Liver (tissue), 9 donors: ENCODE measurements around the gene CFAP61. TPM values are rescaled to one million over a fixed set of nuclear protein-coding genes. Genes with fewer than 3 reads are reported as not detected.

Experiments used
- DNase-seq: peaks from one replicate; pipeline ENCODE4 v3.0.0-alpha.2; 2017; ENCODE audit warnings: low spot score
- H3K27ac ChIP-seq, 2 donors: one replicate each; pipeline ENCODE4 v1.7.0; 2013; ENCODE audit warnings: inconsistent platforms in 2 of 2, low read length in 2 of 2, control low read depth in 1 of 2, low read depth in 1 of 2, mild to moderate bottlenecking in 1 of 2
- H3K27me3 ChIP-seq, 4 donors: one replicate each; pipeline versions ENCODE4 v1.6.1 to v1.7.0; 2013; ENCODE audit warnings: low read length in 3 of 4, inconsistent platforms in 1 of 4, mild to moderate bottlenecking in 1 of 4, moderate library complexity in 1 of 4; ENCODE audit not compliant: control insufficient read depth in 4 of 4, insufficient read depth in 4 of 4
- H3K36me3 ChIP-seq, 4 donors: one replicate each; pipeline versions ENCODE4 v1.6.1 to v1.7.0; 2013; ENCODE audit warnings: low read length in 3 of 4, mild to moderate bottlenecking in 3 of 4, low read depth in 1 of 4, moderate library complexity in 1 of 4; ENCODE audit not compliant: control insufficient read depth in 4 of 4, insufficient read depth in 3 of 4
- H3K4me1 ChIP-seq, 4 donors: one replicate each; pipeline versions ENCODE4 v1.6.1 to v1.7.0; 2013; ENCODE audit warnings: low read length in 3 of 4, mild to moderate bottlenecking in 3 of 4, moderate library complexity in 1 of 4; ENCODE audit not compliant: control insufficient read depth in 4 of 4, insufficient read depth in 4 of 4
- H3K4me3 ChIP-seq, 3 donors: one replicate each; pipeline versions ENCODE4 v1.6.1 to v1.7.0; 2013; ENCODE audit warnings: low read length in 3 of 3, control low read depth in 1 of 3, low read depth in 1 of 3, mild to moderate bottlenecking in 1 of 3
- H3K9ac ChIP-seq, 2 donors: one replicate each; pipeline ENCODE4 v1.7.0; 2013; ENCODE audit warnings: low read length in 2 of 2, mild to moderate bottlenecking in 2 of 2, moderate library complexity in 2 of 2, control low read depth in 1 of 2, low read depth in 1 of 2
- H3K9me3 ChIP-seq, 4 donors: one replicate each; pipeline versions ENCODE4 v1.6.1 to v1.7.0; 2013; ENCODE audit warnings: low read length in 3 of 4; ENCODE audit not compliant: control insufficient read depth in 4 of 4
- EGR1 ChIP-seq, 2 donors: IDR thresholded peaks; 2 replicates each; pipeline ENCODE4 v1.6.1; 2016 to 2018; ENCODE audit warnings: antibody characterized with exemption in 2 of 2, low read depth in 2 of 2
- FOXA1 ChIP-seq: IDR thresholded peaks from 2 replicates; pipeline ENCODE4 v1.6.1; 2016; ENCODE audit warnings: antibody characterized with exemption
- FOXA2 ChIP-seq: IDR thresholded peaks from 2 replicates; pipeline ENCODE4 v1.6.1; 2016; ENCODE audit warnings: antibody characterized with exemption
- GABPA ChIP-seq, 2 donors: IDR thresholded peaks in 1 of 2; conservative IDR thresholded peaks in 1 of 2; 2 replicates each; pipeline ENCODE4 v1.6.1; 2016; ENCODE audit warnings: antibody characterized with exemption in 2 of 2, mild to moderate bottlenecking in 1 of 2, moderate library complexity in 1 of 2
- HNF4A ChIP-seq, 2 donors: conservative IDR thresholded peaks; 2 replicates each; pipeline ENCODE4 v1.6.1; 2016; ENCODE audit warnings: antibody characterized with exemption in 2 of 2, mild to moderate bottlenecking in 2 of 2
- HNF4G ChIP-seq: IDR thresholded peaks from 2 replicates; pipeline ENCODE4 v1.6.1; 2016; ENCODE audit warnings: antibody characterized with exemption
- JUND ChIP-seq, 2 donors: IDR thresholded peaks; 2 replicates each; pipeline ENCODE4 v1.6.1; 2016; ENCODE audit warnings: antibody characterized with exemption in 2 of 2
- NR2F2 ChIP-seq: IDR thresholded peaks from 2 replicates; pipeline ENCODE4 v1.6.1; 2016; ENCODE audit warnings: antibody characterized with exemption
- RAD21 ChIP-seq, 2 donors: IDR thresholded peaks; 2 replicates each; pipeline ENCODE4 v1.6.1; 2016; ENCODE audit warnings: antibody characterized with exemption in 2 of 2, mild to moderate bottlenecking in 2 of 2
- REST ChIP-seq: IDR thresholded peaks from 2 replicates; pipeline ENCODE4 v1.6.1; 2016; ENCODE audit warnings: antibody characterized with exemption, mild to moderate bottlenecking
- RXRA ChIP-seq, 2 donors: IDR thresholded peaks; 2 replicates each; pipeline ENCODE4 v1.6.1; 2017 to 2018; ENCODE audit warnings: antibody characterized with exemption in 2 of 2, mild to moderate bottlenecking in 1 of 2
- SP1 ChIP-seq: IDR thresholded peaks from 2 replicates; pipeline ENCODE4 v1.6.1; 2018; ENCODE audit warnings: antibody characterized with exemption, mild to moderate bottlenecking
- TAF1 ChIP-seq: conservative IDR thresholded peaks from 2 replicates; pipeline ENCODE4 v1.6.1; 2016; ENCODE audit warnings: antibody characterized with exemption, mild to moderate bottlenecking
- YY1 ChIP-seq: IDR thresholded peaks from 2 replicates; pipeline ENCODE4 v1.6.1; 2016; ENCODE audit warnings: antibody characterized with exemption, mild to moderate bottlenecking
- ZBTB33 ChIP-seq: IDR thresholded peaks from 2 replicates; pipeline ENCODE4 v1.6.1; 2016; ENCODE audit warnings: antibody characterized with exemption
- WGBS: extraction: QIAGEN DNeasy Blood & Tissue Kit; methylation state at CpG from one replicate; pipeline ENCODE4 v1.1.7; 2013; 5-methylcytosine and 5-hydroxymethylcytosine counted together
- polyA plus RNA-seq, 2 donors: library from polyadenylated mRNA; stranded (reverse) in 1 of 2; unstranded in 1 of 2; fragments of 200-250 nt in 1 of 2; fragments of >200 nt in 1 of 2; fragmentation: Nextera tagmentation in 1 of 2; extraction: Ambion mirVana in 1 of 2; gene quantifications; one replicate each; pipeline versions ENCODE4 v1.2.1 to v1.2.3, GENCODE V29; 2013 to 2015
- total RNA-seq, 2 donors: library from RNA; depleted of rRNA; stranded (reverse); fragments of >200 nt; gene quantifications; one replicate each; pipeline ENCODE4 v1.2.3, GENCODE V29; 2014
- TF ChIP-seq, protein P1 (sequence below): IDR thresholded peaks from 2 replicates; pipeline ENCODE4 v1.6.1; 2016; ENCODE audit warnings: antibody characterized with exemption
- TF ChIP-seq, protein P2 (sequence below): IDR thresholded peaks from 2 replicates; pipeline ENCODE4 v1.6.1; 2016; ENCODE audit warnings: antibody characterized with exemption
- TF ChIP-seq, protein P3 (sequence below): fragments of 150-350 bp; IDR thresholded peaks from 2 replicates; pipeline ENCODE4 v1.5.1; 2017; ENCODE audit warnings: improper control_type of control experiment, low read depth, low read length; ENCODE audit not compliant: missing input control
- donor health status: healthy.
- donor health status: healthy.
- donor health status: healthy.
- donor health status: healthy.
- donor health status: healthy.

CFAP61 gene
- total and polyA plus RNA-seq, 4 donors: 0.05 TPM; not detected in 3

GRCh38 chr20:20204256-20204655 is 151.9 kb downstream of the CFAP61 start:
- Histone ChIP-seq H3K27ac (no peak overlapping the region), H3K4me3 (no peak overlapping the region), H3K9me3 (no peaks in the 10 kb centered on the region), H3K4me1 (peaks cover 0 to 3% (median 1%) of the 10 kb centered on the region in 4 donors), H3K27me3 (peaks cover 0 to 9% (median 0%) of the 10 kb centered on the region in 4 donors), H3K36me3 (no peaks in the 10 kb centered on the region), H3K9ac (no peak overlapping the region)
- TF ChIP-seq SP1 (no peak), HNF4A (conservative IDR thresholded peaks at IDR 0.05) (no peak), HNF4G (no peak), EGR1 (IDR thresholded peaks at IDR 0.05; ENCODE audit: low read depth in 2 of 2) (no peak), REST (no peak), FOXA2 (no peak), JUND (IDR thresholded peaks at IDR 0.05) (no peak), RAD21 (IDR thresholded peaks at IDR 0.05) (no peak), NR2F2 (no peak), RXRA (IDR thresholded peaks at IDR 0.05) (no peak), ZBTB33 (no peak), YY1 (no peak), GABPA (IDR thresholded peaks at IDR 0.05 in 1 of 2, conservative IDR thresholded peaks at IDR 0.05 in 1 of 2) (no peak)
- no peak for DNase-seq
- 56% methylated on average over 2 of the region's 2 CpGs for WGBS

DNA sequence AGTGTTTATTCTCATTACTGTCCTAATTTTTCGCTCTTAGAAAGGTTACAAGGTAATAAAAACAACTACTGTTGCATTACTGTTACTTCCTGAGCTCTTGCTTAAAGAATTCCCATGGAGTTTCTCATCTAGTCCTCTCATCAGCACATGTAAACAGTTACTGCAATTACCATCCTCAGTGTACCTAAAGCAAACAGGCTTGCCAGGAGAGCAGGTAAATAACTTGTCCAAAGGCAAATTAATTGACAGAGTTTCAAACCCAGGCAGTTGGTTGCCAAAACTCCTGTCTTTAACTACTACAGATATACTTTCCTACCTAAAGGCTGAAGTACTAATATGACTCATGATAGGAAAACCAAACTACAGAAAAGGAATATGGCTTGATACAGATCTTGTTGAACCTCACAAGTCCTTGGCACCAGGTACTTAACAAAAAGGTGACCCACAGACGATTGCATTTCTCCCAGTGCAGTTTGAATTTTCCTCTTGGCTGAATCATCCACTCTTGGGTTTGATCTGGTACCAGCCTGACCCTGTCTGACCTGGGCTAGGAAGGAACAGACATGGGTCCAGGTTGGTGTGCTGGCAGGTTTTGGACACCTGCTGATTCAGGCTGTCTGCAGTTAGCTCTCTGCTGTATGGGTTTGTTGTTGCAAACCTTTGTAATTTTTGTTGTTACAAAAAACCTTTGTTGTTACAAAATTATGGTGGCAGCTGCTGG is 153.0 kb downstream of the CFAP61 start:
- Histone ChIP-seq H3K27ac (no peak overlapping the region), H3K27me3 (peaks cover 0 to 6% (median 0%) of the 10 kb centered on the region in 4 donors), H3K4me3 (no peak overlapping the region), H3K9me3 (no peaks in the 10 kb centered on the region), H3K36me3 (no peaks in the 10 kb centered on the region), H3K4me1 (peaks cover 0 to 3% (median 1%) of the 10 kb centered on the region in 4 donors), H3K9ac (no peak overlapping the region)
- DNase-seq: no peak
- WGBS: 54% methylated on average over 2 of the region's 2 CpGs
- no peak for TF ChIP-seq REST
- TF ChIP-seq JUND (IDR thresholded peaks at IDR 0.05): no peak
- no peak for TF ChIP-seq NR2F2
- no peak for TF ChIP-seq SP1
- TF ChIP-seq, protein P1, sequence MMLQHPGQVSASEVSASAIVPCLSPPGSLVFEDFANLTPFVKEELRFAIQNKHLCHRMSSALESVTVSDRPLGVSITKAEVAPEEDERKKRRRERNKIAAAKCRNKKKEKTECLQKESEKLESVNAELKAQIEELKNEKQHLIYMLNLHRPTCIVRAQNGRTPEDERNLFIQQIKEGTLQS: no peak
- no peak for TF ChIP-seq FOXA2
- no peak for TF ChIP-seq EGR1 (IDR thresholded peaks at IDR 0.05; ENCODE audit: low read depth in 2 of 2)
- TF ChIP-seq, protein P2, sequence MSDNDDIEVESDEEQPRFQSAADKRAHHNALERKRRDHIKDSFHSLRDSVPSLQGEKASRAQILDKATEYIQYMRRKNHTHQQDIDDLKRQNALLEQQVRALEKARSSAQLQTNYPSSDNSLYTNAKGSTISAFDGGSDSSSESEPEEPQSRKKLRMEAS: no peak
- TF ChIP-seq RXRA (IDR thresholded peaks at IDR 0.05): no peak
- TF ChIP-seq, protein P3, sequence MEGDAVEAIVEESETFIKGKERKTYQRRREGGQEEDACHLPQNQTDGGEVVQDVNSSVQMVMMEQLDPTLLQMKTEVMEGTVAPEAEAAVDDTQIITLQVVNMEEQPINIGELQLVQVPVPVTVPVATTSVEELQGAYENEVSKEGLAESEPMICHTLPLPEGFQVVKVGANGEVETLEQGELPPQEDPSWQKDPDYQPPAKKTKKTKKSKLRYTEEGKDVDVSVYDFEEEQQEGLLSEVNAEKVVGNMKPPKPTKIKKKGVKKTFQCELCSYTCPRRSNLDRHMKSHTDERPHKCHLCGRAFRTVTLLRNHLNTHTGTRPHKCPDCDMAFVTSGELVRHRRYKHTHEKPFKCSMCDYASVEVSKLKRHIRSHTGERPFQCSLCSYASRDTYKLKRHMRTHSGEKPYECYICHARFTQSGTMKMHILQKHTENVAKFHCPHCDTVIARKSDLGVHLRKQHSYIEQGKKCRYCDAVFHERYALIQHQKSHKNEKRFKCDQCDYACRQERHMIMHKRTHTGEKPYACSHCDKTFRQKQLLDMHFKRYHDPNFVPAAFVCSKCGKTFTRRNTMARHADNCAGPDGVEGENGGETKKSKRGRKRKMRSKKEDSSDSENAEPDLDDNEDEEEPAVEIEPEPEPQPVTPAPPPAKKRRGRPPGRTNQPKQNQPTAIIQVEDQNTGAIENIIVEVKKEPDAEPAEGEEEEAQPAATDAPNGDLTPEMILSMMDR: no peak
- TF ChIP-seq GABPA (IDR thresholded peaks at IDR 0.05 in 1 of 2, conservative IDR thresholded peaks at IDR 0.05 in 1 of 2): no peak
- TF ChIP-seq RAD21 (IDR thresholded peaks at IDR 0.05): no peak
- no peak for TF ChIP-seq HNF4A (conservative IDR thresholded peaks at IDR 0.05)
- no peak for TF ChIP-seq FOXA1
- TF ChIP-seq TAF1: no peak
- no peak for TF ChIP-seq YY1
